Measurements from ENCODE around the gene SLC7A7. TPM values are rescaled to one million over a fixed set of nuclear protein-coding genes. Genes with fewer than 3 reads are reported as not detected.

Gene SLC7A7
- total and polyA plus RNA-seq, 9 of the 15 experiments (the other 6 are each of a cell fraction or from before 2014, with no cell fraction given): 0.07 to 0.68 (median 0.41) TPM

- TF ChIP-seq HINFP (tag; conservative IDR thresholded peaks at IDR 0.05; ENCODE audit: low read depth) (no peak), SMARCB1 (IDR thresholded peaks at IDR 0.05; ENCODE audit: insufficient read length, low read depth) (no peak), CTCF (IDR thresholded peaks at IDR 0.05 in 2 of 3, conservative IDR thresholded peaks at IDR 0.05 in 1 of 3; ENCODE audit: insufficient read depth in 2 of 3, low read depth in 1 of 3, low read length in 3 of 3) (no peak), CHAMP1 (IDR thresholded peaks at IDR 0.05) (no peak), FOXJ2 (tag; IDR thresholded peaks at IDR 0.05) (no peak), ZNF133 (CRISPR knock-in tag; IDR thresholded peaks at IDR 0.05) (no peak), TRIM25 (IDR thresholded peaks at IDR 0.05; ENCODE audit: borderline replicate concordance) (no peak), ZNF324 (CRISPR knock-in tag; IDR thresholded peaks at IDR 0.05) (no peak), ZNF407 (IDR thresholded peaks at IDR 0.05; ENCODE audit: low read depth) (no peak), SRSF3 (IDR thresholded peaks at IDR 0.05; ENCODE audit: insufficient read depth, low read length) (no peak), ATF1 (CRISPR knock-in tag; IDR thresholded peaks at IDR 0.05) (no peak), ATF1 (tag; IDR thresholded peaks at IDR 0.05) (peak; percentile 86)
Observed at GRCh38 chr14:22791301-22791700, 23.9 kb downstream of the SLC7A7 start (continued).
